MCF 10A (cell line): ENCODE results near the gene FBXW4. TPM values are rescaled to one million over a fixed set of nuclear protein-coding genes. Genes with fewer than 3 reads are reported as not detected.

Source experiments
- BruUV-seq: library from RNA; stranded (reverse); fragments of 400-500 nt; replicated peaks from 2 replicates; lab custom pipeline; 2021; lab: Mats Ljungman, UMichigan
- CTCF ChIA-PET: fragments of 300-600 bp; sonication (Branson Sonifier 250); formaldehyde crosslinking; extraction: SDS; loops from one replicate; lab custom pipeline; 2021; ENCODE audit warnings: antibody characterized with exemption, inconsistent platforms; lab: Yijun Ruan, JAX
- POLR2A ChIA-PET: fragments of 300-600, 350-650 bp; sonication (Branson Sonifier 250); formaldehyde crosslinking; extraction: SDS; loops from one replicate; lab custom pipeline; 2020; ENCODE audit warnings: antibody characterized with exemption, inconsistent platforms; lab: Yijun Ruan, JAX
- DNase-seq: peaks from one replicate; pipeline ENCODE4 v3.0.0-alpha.2; 2018; ENCODE audit not compliant: unreplicated experiment
- H3K27ac Mint-ChIP-seq: one replicate; pipeline ENCODE4 v1.8.0; 2022; ENCODE audit warnings: mild to moderate bottlenecking, low read depth, mixed read lengths; ENCODE audit not compliant: unreplicated experiment
- H3K27me3 Mint-ChIP-seq: one replicate; pipeline ENCODE4 v1.8.0; 2022; ENCODE audit warnings: mixed read lengths; ENCODE audit not compliant: insufficient read depth, unreplicated experiment
- H3K36me3 Mint-ChIP-seq: one replicate; pipeline ENCODE4 v1.8.0; 2022; ENCODE audit warnings: mild to moderate bottlenecking, moderate library complexity, mixed read lengths; ENCODE audit not compliant: insufficient read depth, unreplicated experiment
- H3K4me1 Mint-ChIP-seq: one replicate; pipeline ENCODE4 v1.8.0; 2022; ENCODE audit warnings: mixed read lengths; ENCODE audit not compliant: insufficient read depth, unreplicated experiment
- H3K4me3 Mint-ChIP-seq: one replicate; pipeline ENCODE4 v1.8.0; 2022; ENCODE audit warnings: mild to moderate bottlenecking, moderate library complexity, mixed read lengths; ENCODE audit not compliant: unreplicated experiment
- H3K9me3 Mint-ChIP-seq: one replicate; pipeline ENCODE4 v1.8.0; 2022; ENCODE audit warnings: mixed read lengths; ENCODE audit not compliant: unreplicated experiment
- CTCF ChIP-seq: fragments of 200-600 bp; IDR thresholded peaks from one replicate; pipeline ENCODE4 v1.8.0; 2022; ENCODE audit warnings: antibody characterized with exemption, mild to moderate bottlenecking; ENCODE audit not compliant: unreplicated experiment
- intact Hi-C: fragments of 100-400 bp; cut with micrococcal nuclease; formaldehyde crosslinking; loops from 2 replicates; pipeline ENCODE4 v1.14.1; 2022
- total RNA-seq: library from RNA; stranded (reverse); gene quantifications from 2 replicates; pipeline ENCODE4 v1.2.3, GENCODE V29; 2022

The FBXW4 gene
- total RNA-seq, 1 experiment from 2014 or later: 52.1 TPM

- peaks cover 32% of the 10 kb centered on the region for H3K36me3 Mint-ChIP-seq
- POLR2A ChIA-PET: interaction anchor here (0.6 to 3.0 kb wide), 2 partner anchors 10 to 1063 kb away, joined by 6 to 11 read pairs; no protein-coding TSS in a partner anchor
- no TSS peak for BruUV-seq
- no peaks in the 10 kb centered on the region for H3K27me3 Mint-ChIP-seq
- CTCF ChIA-PET: interaction anchor here (0.6 to 1.8 kb wide), 11 partner anchors 8 to 520 kb away, joined by 3 to 10 read pairs (median 3); no protein-coding TSS in a partner anchor
- no peaks in the 10 kb centered on the region for H3K9me3 Mint-ChIP-seq
- no peaks in the 10 kb centered on the region for H3K4me1 Mint-ChIP-seq
- no peak for TF ChIP-seq CTCF
- no peak overlapping the region for H3K27ac Mint-ChIP-seq
- intact Hi-C loops: no loop called here
- no peak overlapping the region for H3K4me3 Mint-ChIP-seq
- DNase-seq: no peak
These were observed 114.2 kb downstream of the FBXW4 start for GRCh38 chr10:101580486-101581399.

GRCh38 chr10:101579516-101579870 is 115.5 kb downstream of the FBXW4 start:
- H3K27me3 Mint-ChIP-seq: no peaks in the 10 kb centered on the region
- no TSS peak for BruUV-seq
- peaks cover 32% of the 10 kb centered on the region for H3K36me3 Mint-ChIP-seq
- DNase-seq: no peak
- H3K4me3 Mint-ChIP-seq: no peak overlapping the region
- CTCF ChIA-PET: interaction anchor here (1.3 kb wide), 1 partner anchor 9 kb away, joined by 4 read pairs; no protein-coding TSS in a partner anchor
- no peaks in the 10 kb centered on the region for H3K9me3 Mint-ChIP-seq
- intact Hi-C loops: no loop called here
- no peak for TF ChIP-seq CTCF
- no peak overlapping the region for H3K27ac Mint-ChIP-seq
- POLR2A ChIA-PET: interaction anchor here (0.6 to 3.0 kb wide), 4 partner anchors 8 to 1725 kb away, joined by 3 to 11 read pairs (median 4); partner anchors contain the start of genes DPCD and POLL
- H3K4me1 Mint-ChIP-seq: no peaks in the 10 kb centered on the region

- CTCF ChIA-PET: interaction anchor here (1.3 kb wide), 1 partner anchor 8 kb away, joined by 4 read pairs; no protein-coding TSS in a partner anchor
- Mint-ChIP-seq H3K27me3 (no peaks in the 10 kb centered on the region), H3K36me3 (peaks cover 33% of the 10 kb centered on the region), H3K9me3 (no peaks in the 10 kb centered on the region), H3K4me3 (no peak overlapping the region), H3K4me1 (no peaks in the 10 kb centered on the region), H3K27ac (no peak overlapping the region)
- intact Hi-C loops: no loop called here
- no peak for DNase-seq
- BruUV-seq: no TSS peak
- TF ChIP-seq CTCF: no peak
- POLR2A ChIA-PET: interaction anchor here (1.0 to 3.0 kb wide), 2 partner anchors 8 to 9 kb away, joined by 5 to 11 read pairs; partner anchors contain the start of genes DPCD and POLL
These were observed 116.0 kb downstream of the FBXW4 start for GRCh38 chr10:101578803-101579515.

- intact Hi-C loops: no loop called here
- Mint-ChIP-seq H3K27ac (no peak overlapping the region), H3K27me3 (no peaks in the 10 kb centered on the region), H3K9me3 (no peaks in the 10 kb centered on the region), H3K4me3 (no peak overlapping the region), H3K36me3 (peaks cover 40% of the 10 kb centered on the region), H3K4me1 (no peaks in the 10 kb centered on the region)
- no peak for DNase-seq
- CTCF ChIA-PET: interaction anchor here (0.7 kb wide), 1 partner anchor 14 kb away, joined by 3 read pairs; no protein-coding TSS in a partner anchor
- POLR2A ChIA-PET: interaction anchor here (1.1 to 1.2 kb wide), 2 partner anchors 9 to 10 kb away, joined by 3 to 5 read pairs; partner anchors contain the start of genes DPCD and POLL
- BruUV-seq: no TSS peak
- TF ChIP-seq CTCF: no peak
These were observed 116.8 kb downstream of the FBXW4 start for GRCh38 chr10:101578192-101578591.
